Lower lobe of right lung (tissue), 2 donors: ENCODE measurements around the gene HMGB1. TPM values are rescaled to one million over a fixed set of nuclear protein-coding genes. Genes with fewer than 3 reads are reported as not detected.
"Not testable (repeated sequence)": the region's sequence is repeated elsewhere in the genome, so short reads cannot be mapped to it uniquely, and the experiment has no call there.

Experiments
- ATAC-seq, 2 donors: fragments of 200-7000 bp; cut with Tn5 transposase; one replicate each; pipeline ENCODE4 v1.9.1; 2020 to 2022; ENCODE audit warnings: mild to moderate bottlenecking in 2 of 2, moderate library complexity in 2 of 2
- DNase-seq: peaks from one replicate; pipeline ENCODE4 v3.0.0-alpha.2; 2020
- H3K27ac ChIP-seq: fragments of 200-600 bp; one replicate; pipeline ENCODE4 v1.8.0; 2022
- H3K27me3 ChIP-seq: fragments of 200-600 bp; one replicate; pipeline ENCODE4 v1.8.0; 2022; ENCODE audit warnings: low read depth
- H3K36me3 ChIP-seq: fragments of 200-600 bp; one replicate; pipeline ENCODE4 v1.8.0; 2022; ENCODE audit warnings: mild to moderate bottlenecking
- H3K4me1 ChIP-seq: fragments of 200-600 bp; one replicate; pipeline ENCODE4 v1.8.0; 2022
- H3K4me3 ChIP-seq: fragments of 200-600 bp; one replicate; pipeline ENCODE4 v1.8.0; 2022; ENCODE audit warnings: mild to moderate bottlenecking
- H3K9me3 ChIP-seq: fragments of 200-600 bp; one replicate; pipeline ENCODE4 v1.8.0; 2022
- CTCF ChIP-seq: fragments of 200-600 bp; IDR thresholded peaks from one replicate; pipeline ENCODE4 v1.8.0; 2022; ENCODE audit warnings: antibody characterized with exemption, mild to moderate bottlenecking
- intact Hi-C: fragments of 100-400 bp; cut with DNase I; formaldehyde crosslinking; loops from one replicate; pipeline ENCODE4 v1.11.0; 2022
- total RNA-seq: library from RNA; stranded (reverse); fragmentation: NEBNext Ultra II Directional; extraction: Animal tissue kit (Norgen Biotek cat#: 25700); gene quantifications from one replicate; pipeline ENCODE4 v1.2.1, GENCODE V29; 2021
- donor health status: DM: no; HTN: yes; CAD: no; lungs with severe emphysema.

The HMGB1 gene
- total RNA-seq, 1 donor from 2014 or later, result 221 TPM

- Histone ChIP-seq H3K27ac (no peak overlapping the region), H3K9me3 (no peaks in the 10 kb centered on the region), H3K4me1 (peaks cover under 1% of the 10 kb centered on the region), H3K4me3 (no peak overlapping the region), H3K27me3 (no peaks in the 10 kb centered on the region), H3K36me3 (peaks cover 2% of the 10 kb centered on the region)
- intact Hi-C loops, result no loop called here
- TF ChIP-seq CTCF, result no peak
- DNase-seq (no peak), ATAC-seq (no peak)
These were observed 9.4 kb downstream of the HMGB1 start for GRCh38 chr13:30456290-30456689.

- intact Hi-C loops, result no loop called here
- no peak overlapping the region for H3K4me3 ChIP-seq
- no peaks in the 10 kb centered on the region for H3K36me3 ChIP-seq
- no peaks in the 10 kb centered on the region for H3K4me1 ChIP-seq
- TF ChIP-seq CTCF, result no peak
- H3K27me3 ChIP-seq, result no peaks in the 10 kb centered on the region
- H3K9me3 ChIP-seq, result no peaks in the 10 kb centered on the region
- no peak overlapping the region for H3K27ac ChIP-seq
- no peak for ATAC-seq
- DNase-seq, result no peak
These were observed 10.7 kb downstream of the HMGB1 start for GRCh38 chr13:30454991-30455390.

- Histone ChIP-seq H3K36me3 (no peaks in the 10 kb centered on the region), H3K4me1 (no peaks in the 10 kb centered on the region), H3K4me3 (no peak overlapping the region), H3K9me3 (no peaks in the 10 kb centered on the region), H3K27me3 (no peaks in the 10 kb centered on the region), H3K27ac (no peak overlapping the region)
- ATAC-seq, result no peak
- intact Hi-C loops, result no loop called here
- DNase-seq, result no peak
- no peak for TF ChIP-seq CTCF
These were observed 12.0 kb downstream of the HMGB1 start for GRCh38 chr13:30453727-30454126.

GRCh38 chr13:30451476-30451875 is 14.3 kb downstream of the HMGB1 start:
- H3K9me3 ChIP-seq, H3K4me1 ChIP-seq, H3K36me3 ChIP-seq, H3K4me3 ChIP-seq, H3K27me3 ChIP-seq, H3K27ac ChIP-seq, intact Hi-C loops, DNase-seq, ATAC-seq: not testable (repeated sequence)

GRCh38 chr13:30450066-30450465 is 15.7 kb downstream of the HMGB1 start:
- DNase-seq (no peak), ATAC-seq (no peak)
- no peaks in the 10 kb centered on the region for H3K36me3 ChIP-seq
- H3K4me3 ChIP-seq, result no peak overlapping the region
- H3K27ac ChIP-seq, result no peak overlapping the region
- H3K9me3 ChIP-seq, result no peaks in the 10 kb centered on the region
- H3K27me3 ChIP-seq, result no peaks in the 10 kb centered on the region
- intact Hi-C loops, result no loop called here
- peaks cover 14% of the 10 kb centered on the region for H3K4me1 ChIP-seq
- TF ChIP-seq CTCF, result no peak

GRCh38 chr13:30448441-30448840 is 17.3 kb downstream of the HMGB1 start:
- no peak for DNase-seq
- H3K9me3 ChIP-seq, result no peaks in the 10 kb centered on the region
- ATAC-seq, result no peak
- intact Hi-C loops, result no loop called here
- no peak overlapping the region for H3K27ac ChIP-seq
- no peaks in the 10 kb centered on the region for H3K36me3 ChIP-seq
- no peak overlapping the region for H3K4me3 ChIP-seq
- peaks cover 14% of the 10 kb centered on the region for H3K4me1 ChIP-seq
- no peak for TF ChIP-seq CTCF
- no peaks in the 10 kb centered on the region for H3K27me3 ChIP-seq
